Thyroid gland (tissue), 4 donors: ENCODE measurements around the gene DLG2. TPM values are rescaled to one million over a fixed set of nuclear protein-coding genes. Genes with fewer than 3 reads are reported as not detected.

Experiments used
- DNase-seq, 2 donors: peaks; one replicate each; pipeline ENCODE4 v3.0.0-alpha.2; 2019
- H3K27ac ChIP-seq, 3 donors: fragments of 200-600 bp; sonication (generic); 1 replicate in 2 of 3; 2 replicates in 1 of 3; pipeline ENCODE4 v1.5.1; 2016 to 2019; ENCODE audit warnings: mild to moderate bottlenecking in 1 of 3, moderate library complexity in 1 of 3
- H3K27me3 ChIP-seq: fragments of 200-600 bp; sonication (generic); one replicate; pipeline ENCODE4 v1.5.1; 2019
- H3K36me3 ChIP-seq, 2 donors: fragments of 200-600 bp; sonication (generic); one replicate each; pipeline ENCODE4 v1.5.1; 2016 to 2019
- H3K4me1 ChIP-seq, 2 donors: fragments of 200-600 bp; sonication (generic); one replicate each; pipeline ENCODE4 v1.5.1; 2017 to 2019
- H3K4me3 ChIP-seq, 3 donors: fragments of 200-600 bp; sonication (generic); replicated peaks in 1 of 3; 1 replicate in 2 of 3; 2 replicates in 1 of 3; pipeline ENCODE4 v1.5.1; 2016; ENCODE audit warnings: mild to moderate bottlenecking in 1 of 3
- H3K9me3 ChIP-seq: fragments of 200-600 bp; sonication (generic); one replicate; pipeline ENCODE4 v1.5.1; 2017
- POLR2A ChIP-seq, 2 donors: fragments of 450-650 bp; IDR thresholded peaks; one replicate each; pipeline ENCODE4 v1.6.1; 2017; ENCODE audit warnings: antibody characterized with exemption in 2 of 2, mild to moderate bottlenecking in 2 of 2, moderate library complexity in 1 of 2
- WGBS, 2 donors: methylation state at CpG; one replicate each; pipeline ENCODE4 v1.1.5; 2017; 5-methylcytosine and 5-hydroxymethylcytosine counted together
- intact Hi-C: fragments of 100-400 bp; cut with DNase I; formaldehyde crosslinking; loops from one replicate; pipeline ENCODE4 v1.15.1; 2023
- total RNA-seq, 4 donors: library from RNA; depleted of rRNA; stranded (reverse); fragments of >200 nt; gene quantifications; one replicate each; pipeline ENCODE4 v1.2.3, GENCODE V29; 2016
- TF ChIP-seq, protein P1 (sequence below), 6 experiments: fragments of 200-600 bp in 3 of 6; fragments of 450-650 bp in 3 of 6; sonication (generic) in 3 of 6; IDR thresholded peaks; one replicate each; pipeline ENCODE4 v1.5.1; 2016 to 2019; ENCODE audit warnings: antibody characterized with exemption in 6 of 6, mild to moderate bottlenecking in 2 of 6, inconsistent platforms in 1 of 6, moderate library complexity in 1 of 6

Gene DLG2
- total RNA-seq, 4 donors from 2014 or later = 29.4 to 79.4 (median 42.4) TPM

- no peak overlapping the region for H3K27ac ChIP-seq
- WGBS, 2 donors = 89 to 92% methylated on average over 3 of the region's 3 CpGs
These were observed 581.4 kb downstream of the DLG2 start for GRCh38 chr11:85045716-85046115.

DNA sequence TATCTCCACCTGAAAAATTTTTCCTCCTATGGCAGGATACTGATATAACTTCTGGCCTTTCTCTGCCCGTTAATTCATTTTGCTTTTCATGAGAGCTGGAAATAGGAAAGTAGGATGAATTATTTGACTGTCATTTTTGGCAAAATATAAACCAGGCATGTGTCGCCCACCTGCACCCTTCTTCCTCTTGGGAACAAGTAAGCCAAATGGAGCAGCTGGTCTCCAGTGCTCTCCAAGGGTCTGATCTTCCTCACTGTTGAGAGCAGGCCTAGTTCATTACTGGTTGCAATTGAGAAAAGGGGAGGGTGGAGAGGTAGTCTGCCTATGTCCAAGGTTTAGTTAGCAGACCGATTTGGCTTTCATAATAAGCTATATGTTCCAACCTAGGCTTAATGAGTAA lies 582.2 kb downstream of the DLG2 start:
- Histone ChIP-seq H3K9me3 (no peaks in the 10 kb centered on the region), H3K27ac (no peak overlapping the region), H3K36me3 (no peaks in the 10 kb centered on the region), H3K27me3 (no peaks in the 10 kb centered on the region), H3K4me1 (no peaks in the 10 kb centered on the region), H3K4me3 (no peak overlapping the region)
- DNase-seq = no peak
- 89% methylated on average over 3 of the region's 3 CpGs for WGBS, 2 donors
- intact Hi-C loops = no loop called here
- TF ChIP-seq, protein P1, sequence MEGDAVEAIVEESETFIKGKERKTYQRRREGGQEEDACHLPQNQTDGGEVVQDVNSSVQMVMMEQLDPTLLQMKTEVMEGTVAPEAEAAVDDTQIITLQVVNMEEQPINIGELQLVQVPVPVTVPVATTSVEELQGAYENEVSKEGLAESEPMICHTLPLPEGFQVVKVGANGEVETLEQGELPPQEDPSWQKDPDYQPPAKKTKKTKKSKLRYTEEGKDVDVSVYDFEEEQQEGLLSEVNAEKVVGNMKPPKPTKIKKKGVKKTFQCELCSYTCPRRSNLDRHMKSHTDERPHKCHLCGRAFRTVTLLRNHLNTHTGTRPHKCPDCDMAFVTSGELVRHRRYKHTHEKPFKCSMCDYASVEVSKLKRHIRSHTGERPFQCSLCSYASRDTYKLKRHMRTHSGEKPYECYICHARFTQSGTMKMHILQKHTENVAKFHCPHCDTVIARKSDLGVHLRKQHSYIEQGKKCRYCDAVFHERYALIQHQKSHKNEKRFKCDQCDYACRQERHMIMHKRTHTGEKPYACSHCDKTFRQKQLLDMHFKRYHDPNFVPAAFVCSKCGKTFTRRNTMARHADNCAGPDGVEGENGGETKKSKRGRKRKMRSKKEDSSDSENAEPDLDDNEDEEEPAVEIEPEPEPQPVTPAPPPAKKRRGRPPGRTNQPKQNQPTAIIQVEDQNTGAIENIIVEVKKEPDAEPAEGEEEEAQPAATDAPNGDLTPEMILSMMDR (IDR thresholded peaks at IDR 0.05) = no peak
- no peak for TF ChIP-seq POLR2A (IDR thresholded peaks at IDR 0.05)

More at GRCh38 chr11:85045716-85046115, 581.4 kb downstream of the DLG2 start:
- H3K4me3 ChIP-seq = no peak overlapping the region
- intact Hi-C loops = no loop called here
- TF ChIP-seq POLR2A (IDR thresholded peaks at IDR 0.05) = no peak
- TF ChIP-seq, protein P1 (IDR thresholded peaks at IDR 0.05) = no peak
- DNase-seq = no peak
- H3K36me3 ChIP-seq = no peaks in the 10 kb centered on the region
- no peaks in the 10 kb centered on the region for H3K4me1 ChIP-seq
- no peaks in the 10 kb centered on the region for H3K9me3 ChIP-seq
- no peaks in the 10 kb centered on the region for H3K27me3 ChIP-seq

- TF ChIP-seq POLR2A (IDR thresholded peaks at IDR 0.05) = no peak
- TF ChIP-seq, protein P1 (IDR thresholded peaks at IDR 0.05) = no peak
- Histone ChIP-seq H3K4me3 (no peak overlapping the region), H3K4me1 (no peaks in the 10 kb centered on the region), H3K36me3 (no peaks in the 10 kb centered on the region), H3K27me3 (no peaks in the 10 kb centered on the region), H3K9me3 (no peaks in the 10 kb centered on the region), H3K27ac (no peak overlapping the region)
- intact Hi-C loops = no loop called here
- no peak for DNase-seq
These were observed 584.8 kb downstream of the DLG2 start for GRCh38 chr11:85042361-85042760.

DNA sequence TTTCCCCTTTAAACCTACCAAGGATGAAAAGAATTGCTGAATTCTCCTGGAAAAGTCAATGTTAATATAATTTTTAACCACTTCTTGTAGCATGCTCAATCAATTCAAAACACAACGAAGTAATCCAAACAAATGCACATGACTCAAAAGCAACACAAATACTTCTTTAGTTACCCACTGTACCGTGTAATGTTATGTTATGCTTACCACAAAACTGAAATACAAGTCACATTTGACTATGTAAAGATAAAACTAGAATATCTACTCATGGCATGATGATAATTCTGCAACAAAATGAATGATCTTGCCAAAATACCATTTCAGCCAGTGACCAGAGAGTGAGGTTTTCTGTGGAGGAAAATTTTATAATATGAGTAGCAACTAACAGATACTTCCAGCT lies 587.0 kb downstream of the DLG2 start:
- Histone ChIP-seq H3K27ac (no peak overlapping the region), H3K27me3 (no peaks in the 10 kb centered on the region), H3K4me3 (no peak overlapping the region), H3K36me3 (no peaks in the 10 kb centered on the region), H3K4me1 (no peaks in the 10 kb centered on the region), H3K9me3 (no peaks in the 10 kb centered on the region)
- TF ChIP-seq POLR2A (IDR thresholded peaks at IDR 0.05) = no peak
- TF ChIP-seq, protein P1 (IDR thresholded peaks at IDR 0.05) = no peak
- no peak for DNase-seq
- intact Hi-C loops = no loop called here
- 32 to 36% methylated on average over 2 of the region's 2 CpGs for WGBS, 2 donors

DNA sequence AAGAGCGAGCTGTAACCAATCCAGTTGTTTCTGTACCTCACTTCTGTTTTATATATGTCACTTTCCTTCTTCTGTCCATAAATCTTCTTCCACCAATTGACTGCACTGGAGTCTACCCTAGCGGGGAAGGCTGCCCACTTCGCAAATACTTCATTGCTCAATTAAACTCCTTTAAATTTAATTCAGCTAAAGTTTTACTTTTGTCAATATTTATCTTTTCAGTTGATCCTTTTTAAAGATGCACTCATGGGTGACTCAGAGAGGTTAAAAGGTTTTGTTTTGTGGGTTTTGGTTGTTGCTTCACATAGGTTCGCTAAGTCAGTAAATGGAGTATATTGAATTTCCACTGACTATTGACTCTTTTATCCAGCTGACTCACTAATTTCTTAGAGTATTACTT lies 597.2 kb downstream of the DLG2 start:
- Histone ChIP-seq H3K4me1 (no peaks in the 10 kb centered on the region), H3K36me3 (no peaks in the 10 kb centered on the region), H3K27me3 (no peaks in the 10 kb centered on the region), H3K4me3 (no peak overlapping the region), H3K27ac (no peak overlapping the region), H3K9me3 (no peaks in the 10 kb centered on the region)
- WGBS, 2 donors = 68 to 69% methylated on average over 4 of the region's 4 CpGs
- DNase-seq = no peak
- no peak for TF ChIP-seq POLR2A (IDR thresholded peaks at IDR 0.05)
- TF ChIP-seq, protein P1 (IDR thresholded peaks at IDR 0.05) = no peak
- intact Hi-C loops = no loop called here
